Hematopoietic multipotent progenitor cell treated with erythropoietin and hydrocortisone succinate and interleukin-3 and kit ligand, for 17 days (in vitro differentiated cells): Measurements from ENCODE around the gene TRMT61A.
"Not testable (repeated sequence)": the region's sequence is repeated elsewhere in the genome, so short reads cannot be mapped to it uniquely, and the experiment has no call there.

Experiments
- DNase-seq: peaks from one replicate; pipeline ENCODE4 v3.0.0-alpha.2; 2015; ENCODE audit warnings: low spot score

The TRMT61A gene

DNA sequence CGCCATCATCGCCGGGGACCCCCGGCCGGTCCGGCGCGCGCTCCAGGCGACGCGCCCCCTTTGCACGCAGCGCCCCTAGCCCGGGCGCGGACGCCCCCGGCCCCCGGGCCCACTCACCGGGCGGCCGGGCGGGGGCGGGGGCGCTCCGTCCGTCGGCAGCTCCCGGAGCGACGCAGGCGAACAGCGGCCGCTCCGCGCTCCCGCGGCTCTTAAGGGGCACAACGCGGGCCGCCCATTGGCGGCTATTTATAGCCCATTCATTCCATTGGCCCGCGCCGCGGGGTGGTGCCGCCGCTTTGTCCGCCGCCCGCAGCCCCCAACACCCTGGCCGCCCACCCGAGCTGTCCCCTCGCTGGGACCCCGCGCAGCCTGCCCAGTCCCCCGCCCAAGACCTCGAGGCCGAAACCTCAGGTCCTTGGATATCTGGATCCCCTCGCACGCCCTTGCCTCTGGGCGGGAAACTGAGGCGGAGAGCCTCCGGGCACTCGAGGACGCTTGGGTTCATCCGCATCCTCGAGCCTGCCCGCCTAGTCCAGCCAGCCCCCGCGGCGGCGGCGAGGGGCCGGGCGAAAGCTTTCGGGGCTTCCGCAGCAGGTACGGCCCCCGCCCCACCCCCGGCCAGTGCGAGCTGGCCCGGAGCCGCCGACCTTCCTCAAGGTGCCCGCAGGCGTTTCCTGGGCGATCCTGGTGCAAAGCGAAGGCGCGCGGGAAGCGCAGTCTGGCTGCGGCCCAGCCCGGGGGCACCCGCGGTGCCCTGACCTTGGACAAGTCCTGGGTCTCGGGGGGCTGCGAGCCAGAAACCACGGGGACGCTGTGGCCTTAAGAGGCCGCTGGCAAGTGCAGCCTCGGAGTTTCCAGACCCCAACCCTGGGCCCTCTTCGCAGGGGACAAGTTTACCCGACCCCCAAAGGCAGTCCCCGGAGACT lies 6.1 kb upstream of the TRMT61A start, which contains the start of gene CKB:
TSS of gene CKB (minus strand) at position 182 of the 926 bp plus-strand sequence. CDS start 337 bp downstream, outside the sequence.
- no peak for DNase-seq

DNA sequence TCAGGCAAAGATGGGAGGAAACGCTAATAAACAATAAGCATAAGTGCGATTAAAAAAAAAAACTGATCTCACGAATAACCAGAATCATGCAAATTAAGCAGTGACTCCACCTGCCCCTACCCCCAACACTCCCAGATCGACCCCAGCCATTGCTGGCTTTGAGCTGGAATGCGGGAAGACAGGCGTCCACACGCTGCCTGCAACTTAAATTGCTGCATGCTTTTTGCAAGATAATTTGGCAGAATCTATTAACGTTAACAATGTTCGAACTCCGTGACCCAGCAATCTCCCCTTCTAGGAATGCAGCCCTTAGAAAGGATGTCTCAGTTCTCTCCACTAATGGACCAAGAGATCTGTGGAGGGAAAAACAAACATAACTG lies 5.4 kb upstream of the TRMT61A start:
- no peak for DNase-seq

- no peak for DNase-seq
These were observed 4.7 kb upstream of the TRMT61A start for GRCh38 chr14:103524002-103524935.

DNA sequence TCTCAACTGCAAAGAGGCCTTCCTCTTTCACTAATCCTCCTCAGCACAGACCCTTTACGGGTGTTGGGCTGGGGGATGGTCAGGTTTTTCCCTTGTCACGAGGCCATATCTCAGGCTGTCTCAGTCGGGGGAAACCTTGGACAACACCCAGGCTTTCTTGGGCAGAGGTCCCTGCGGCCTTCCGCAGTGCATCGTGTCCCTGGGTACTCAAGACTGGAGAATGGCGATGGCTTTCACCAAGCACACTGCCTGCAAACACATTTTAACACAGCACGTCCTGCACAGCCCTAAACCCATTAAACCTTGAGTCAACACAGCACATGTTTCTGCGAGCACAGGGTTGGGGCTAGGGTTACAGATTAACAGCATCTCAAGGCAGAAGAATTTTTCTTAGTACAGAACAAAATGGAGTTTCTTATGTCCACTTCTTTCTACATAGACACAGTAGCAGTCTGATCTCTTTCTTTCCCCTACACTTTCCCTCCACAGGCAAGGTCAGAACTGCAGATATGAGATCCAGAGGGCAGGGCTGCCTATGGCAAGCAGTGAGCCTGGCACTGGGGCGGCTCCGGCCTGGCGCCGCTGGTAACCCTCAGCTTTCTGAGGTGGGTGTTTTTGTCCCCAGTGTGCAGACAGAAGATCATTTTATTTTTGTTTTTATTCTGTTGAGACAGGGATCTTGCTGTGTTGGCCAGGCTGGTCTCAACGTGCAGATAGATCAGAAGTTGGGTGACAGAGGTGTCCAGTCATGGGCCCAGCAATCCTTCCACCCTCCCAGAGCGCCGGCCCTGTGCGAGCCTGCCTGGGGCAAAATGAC lies 3.4 kb upstream of the TRMT61A start:
- not testable (repeated sequence) for DNase-seq

- DNase-seq, result no peak
These were observed 2.6 kb upstream of the TRMT61A start for GRCh38 chr14:103526247-103526913.

DNA sequence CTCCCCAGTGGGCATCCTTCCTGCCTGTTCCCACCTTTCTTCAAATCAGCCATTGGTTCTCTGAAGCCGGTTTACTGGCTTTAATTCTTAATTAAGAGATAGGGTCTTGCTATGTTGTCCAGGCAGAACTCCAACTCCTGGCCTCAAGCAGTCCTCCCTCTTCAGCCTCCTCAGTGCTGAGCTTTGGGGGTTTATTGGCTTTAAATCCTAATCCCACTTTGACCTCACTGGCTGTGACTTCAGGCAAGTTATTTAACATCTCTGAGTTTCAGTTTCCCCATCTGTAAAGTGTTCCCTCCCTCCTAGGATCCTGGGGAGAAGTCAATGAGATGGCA lies 2.1 kb upstream of the TRMT61A start:
- no peak for DNase-seq

GRCh38 chr14:103527408-103528145 lies 1.4 kb upstream of the TRMT61A start:
- DNase-seq, result no peak

- no peak for DNase-seq
These were observed 830 bp upstream of the TRMT61A start for GRCh38 chr14:103528146-103528586.

- DNase-seq, result no peak
These were observed 678 bp downstream of the TRMT61A start for GRCh38 chr14:103529383-103530365.

- no peak for DNase-seq
These were observed 1.4 kb downstream of the TRMT61A start for GRCh38 chr14:103530390-103530789.

GRCh38 chr14:103530831-103531230 lies 1.8 kb downstream of the TRMT61A start:
- no peak for DNase-seq

DNA sequence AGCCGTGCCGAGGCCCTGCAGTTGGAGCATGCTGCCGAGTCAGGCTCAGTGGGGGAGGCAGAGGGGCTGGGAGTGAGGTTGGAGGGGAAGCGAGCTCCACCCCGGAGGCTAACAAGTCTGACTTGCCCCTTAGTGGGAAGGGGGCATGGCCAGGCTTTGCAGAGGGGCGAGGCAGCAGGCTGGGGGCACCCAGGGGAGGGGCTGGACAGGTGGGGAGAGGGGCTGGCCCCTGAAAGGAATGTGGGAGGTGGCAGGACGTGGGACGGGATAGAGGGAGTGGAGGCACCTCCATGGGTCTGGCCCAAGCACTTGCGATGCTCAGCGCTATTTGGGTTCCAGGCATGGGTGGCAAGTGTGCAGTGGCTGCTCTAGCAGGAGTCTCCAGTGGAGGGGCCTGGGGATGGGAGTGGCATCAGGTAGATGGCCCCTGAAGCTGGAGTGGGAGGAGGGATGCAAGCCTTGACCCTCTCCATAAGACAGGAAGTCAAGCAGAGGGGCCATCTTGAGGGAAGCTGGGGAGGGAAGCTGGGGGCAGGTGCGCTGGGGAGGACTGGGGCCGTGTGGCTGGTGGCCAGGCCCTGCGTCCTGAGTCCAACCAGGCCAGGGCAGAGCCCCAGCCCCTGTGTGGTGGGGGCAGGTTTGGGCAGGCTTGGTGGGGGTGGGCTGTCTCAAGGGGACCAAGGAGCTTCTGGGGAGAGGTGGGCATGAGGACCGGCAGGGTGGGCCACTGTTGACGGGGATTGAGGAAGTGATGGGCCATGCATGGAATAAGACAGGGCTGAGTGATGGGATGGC lies 2.6 kb downstream of the TRMT61A start:
- no peak for DNase-seq

GRCh38 chr14:103532216-103533136 lies 3.5 kb downstream of the TRMT61A start:
- no peak for DNase-seq

DNA sequence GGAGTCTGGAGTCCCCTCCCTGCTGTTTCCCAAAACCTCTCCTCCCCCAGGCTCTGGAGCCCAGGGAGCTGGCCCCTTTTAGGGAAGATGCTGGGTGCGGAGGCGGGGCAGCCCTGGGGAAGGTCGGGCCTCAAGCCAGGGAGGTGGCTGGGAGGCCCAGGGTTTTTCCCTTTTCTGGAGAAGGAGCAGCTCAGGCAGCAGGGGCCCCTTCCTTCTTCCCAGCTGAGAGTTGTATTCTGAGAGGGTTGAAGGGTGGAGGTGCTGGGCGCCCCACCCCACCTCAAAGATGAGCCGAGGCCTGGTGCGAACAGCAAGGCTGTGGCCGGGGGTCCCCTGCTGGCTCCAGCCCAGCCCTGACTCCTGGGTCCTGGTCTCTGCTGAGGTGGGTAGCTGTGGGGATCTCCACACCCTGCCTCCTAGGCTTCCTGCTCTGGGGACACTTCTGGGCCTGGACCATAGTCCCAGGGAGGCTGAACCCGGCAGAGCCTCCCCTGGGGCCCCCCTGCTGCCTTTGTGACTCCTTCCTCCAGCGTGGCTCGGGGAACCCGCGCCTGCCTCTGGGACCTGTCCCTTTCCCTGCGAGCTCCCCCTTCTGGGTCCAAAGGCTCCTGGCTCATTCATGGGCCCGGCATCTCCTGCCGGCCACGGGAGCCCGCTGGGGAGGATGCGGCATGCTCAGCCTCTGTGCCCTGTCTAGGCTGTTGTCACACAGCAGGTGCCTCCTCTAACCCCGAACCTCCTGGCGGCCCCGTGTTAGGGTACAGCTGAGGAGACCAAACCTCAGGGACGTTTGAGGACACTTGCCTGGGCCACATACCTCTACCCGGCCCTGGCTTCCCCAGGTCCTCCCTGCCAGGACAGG lies 4.4 kb downstream of the TRMT61A start:
- DNase-seq, result no peak

- DNase-seq, result no peak
These were observed 5.1 kb downstream of the TRMT61A start for GRCh38 chr14:103533999-103534575.

DNA sequence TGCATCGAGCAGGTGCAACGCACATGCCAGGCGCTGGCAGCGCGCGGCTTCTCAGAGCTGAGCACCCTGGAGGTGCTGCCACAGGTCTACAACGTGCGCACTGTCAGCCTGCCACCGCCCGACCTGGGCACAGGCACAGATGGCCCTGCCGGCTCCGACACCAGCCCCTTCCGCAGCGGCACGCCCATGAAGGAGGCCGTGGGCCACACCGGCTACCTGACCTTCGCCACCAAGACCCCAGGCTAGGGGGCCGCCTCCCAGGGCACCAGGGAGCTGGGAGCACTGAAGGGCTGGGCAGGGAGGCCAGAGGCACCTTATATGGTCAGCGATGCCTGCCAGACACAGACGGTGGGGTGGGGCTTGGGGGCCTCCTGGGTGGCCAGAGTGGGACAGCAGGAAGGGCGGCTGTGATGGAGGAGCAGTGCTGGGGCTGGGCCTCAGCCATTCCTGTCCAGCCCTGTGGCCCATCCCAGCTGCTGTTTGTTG lies 5.6 kb downstream of the TRMT61A start:
- DNase-seq, result no peak
